Kidney (tissue), 14 donors: ENCODE measurements around the gene CMTM3. TPM values are rescaled to one million over a fixed set of nuclear protein-coding genes. Genes with fewer than 3 reads are reported as not detected.

ENCODE experiments used
- DNase-seq, 5 donors: peaks; one replicate each; pipeline ENCODE4 v3.0.0-alpha.2; 2013 to 2020
- FAIRE-seq: peaks from 2 replicates; lab custom pipeline; 2012; peaks lifted over from hg19 to GRCh38; lab: Jason Lieb, UNC
- H3K27ac ChIP-seq, 2 donors: one replicate each; pipeline ENCODE4 v1.7.0; 2013; ENCODE audit warnings: low read depth in 2 of 2, low read length in 2 of 2, inconsistent platforms in 1 of 2
- H3K27me3 ChIP-seq: one replicate; pipeline ENCODE4 v1.7.1; 2013; ENCODE audit warnings: low read length, inconsistent platforms; ENCODE audit not compliant: control insufficient read depth, insufficient read depth
- H3K36me3 ChIP-seq, 3 donors: one replicate each; pipeline versions ENCODE4 v1.7.0 to v1.7.1; 2013; ENCODE audit warnings: low read length in 3 of 3, control low read depth in 1 of 3, inconsistent platforms in 1 of 3; ENCODE audit not compliant: insufficient read depth in 3 of 3, control insufficient read depth in 2 of 3
- H3K4me1 ChIP-seq, 3 donors: one replicate each; pipeline versions ENCODE4 v1.7.0 to v1.7.1; 2013; ENCODE audit warnings: low read length in 3 of 3, inconsistent platforms in 1 of 3, low read depth in 1 of 3; ENCODE audit not compliant: control insufficient read depth in 2 of 3, insufficient read depth in 2 of 3
- H3K4me3 ChIP-seq, 3 donors: one replicate each; pipeline versions ENCODE4 v1.7.0 to v1.8.1; 2013; ENCODE audit warnings: low read length in 3 of 3, control low read depth in 1 of 3, inconsistent platforms in 1 of 3
- H3K9ac ChIP-seq, 3 donors: one replicate each; pipeline versions ENCODE4 v1.7.0 to v1.7.1; 2013; ENCODE audit warnings: low read length in 3 of 3, control low read depth in 1 of 3, inconsistent platforms in 1 of 3
- H3K9me3 ChIP-seq, 3 donors: one replicate each; pipeline versions ENCODE4 v1.7.0 to v1.7.1; 2013; ENCODE audit warnings: low read length in 3 of 3, control low read depth in 1 of 3, inconsistent platforms in 1 of 3; ENCODE audit not compliant: control insufficient read depth in 2 of 3, insufficient read depth in 1 of 3
- CTCF ChIP-seq: IDR thresholded peaks from 3 replicates; pipeline ENCODE4 v1.5.1; 2012; ENCODE audit warnings: mild to moderate bottlenecking, moderate library complexity, borderline replicate concordance; ENCODE audit not compliant: insufficient read depth; ENCODE audit errors: extremely low read depth
- intact Hi-C: fragments of 100-400 bp; cut with DNase I; formaldehyde crosslinking; loops from one replicate; pipeline ENCODE4 v1.11.1; 2022
- polyA plus RNA-seq: library from polyadenylated mRNA; stranded (reverse); fragments of 350-450 nt; fragmentation: Illumina TruSeq; extraction: RNeasy Lipid Tissue Mini Kit (QIAGEN cat#74804); gene quantifications from one replicate; pipeline ENCODE4 v1.2.3, GENCODE V29; 2014; ENCODE audit warnings: low read depth, low replicate concordance; ENCODE audit not compliant: insufficient read depth
- total RNA-seq: library from RNA; stranded (reverse); fragmentation: NEBNext Ultra II Directional; extraction: Animal tissue kit (Norgen Biotek cat#: 25700); gene quantifications from one replicate; pipeline ENCODE4 v1.2.1, GENCODE V29; 2021
- donor health status: control.
- donor health status: control.
- donor health status: control.
- donor health status: control.
- donor health status: control.
- donor health status: DM: yes; HTN: yes; CAD: no.
- donor health status: Normal renal cell carcinoma (clear cell type).

The CMTM3 gene
- total and polyA plus RNA-seq, 2 donors from 2014 or later = 13.8 to 22.9 TPM

DNA sequence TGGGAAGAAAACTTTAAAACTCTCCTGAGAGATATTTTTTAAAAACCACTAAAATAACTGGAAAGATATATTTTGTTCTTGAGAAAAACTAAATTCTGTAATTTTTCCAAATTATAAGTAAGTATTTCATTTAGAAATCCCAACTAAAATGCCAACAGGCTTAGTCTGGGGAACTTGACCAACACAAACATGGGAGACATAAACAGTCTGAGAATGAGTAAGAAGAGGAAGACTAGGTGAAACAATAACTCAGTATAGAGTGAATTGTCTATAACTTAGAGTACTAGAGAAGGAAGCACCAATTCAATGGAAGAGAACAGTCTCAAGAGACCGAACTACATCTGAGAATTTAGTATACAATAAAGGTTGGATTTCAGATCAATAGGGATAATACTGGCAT is 35.4 kb upstream of the CMTM3 start:
- H3K36me3 ChIP-seq = peaks cover 0 to 3% (median 0%) of the 10 kb centered on the region in 3 donors
- H3K27me3 ChIP-seq = no peaks in the 10 kb centered on the region
- H3K4me3 ChIP-seq = no peak overlapping the region
- H3K9me3 ChIP-seq = no peaks in the 10 kb centered on the region
- DNase-seq (no peak), FAIRE-seq (peak; percentile 66)
- H3K27ac ChIP-seq = no peak overlapping the region
- no peaks in the 10 kb centered on the region for H3K4me1 ChIP-seq
- intact Hi-C loops = no loop called here
- no peak overlapping the region for H3K9ac ChIP-seq
- no peak for TF ChIP-seq CTCF

- Histone ChIP-seq H3K36me3 (peaks cover 0 to under 1% (median 0%) of the 10 kb centered on the region in 3 donors), H3K9me3 (no peaks in the 10 kb centered on the region), H3K27me3 (no peaks in the 10 kb centered on the region), H3K27ac (no peak overlapping the region), H3K4me3 (no peak overlapping the region), H3K4me1 (no peaks in the 10 kb centered on the region), H3K9ac (no peak overlapping the region)
- TF ChIP-seq CTCF = no peak
- no peak for DNase-seq
- intact Hi-C loops = no loop called here
- FAIRE-seq = no peak
These were observed 34.6 kb upstream of the CMTM3 start for GRCh38 chr16:66569827-66570405.

DNA sequence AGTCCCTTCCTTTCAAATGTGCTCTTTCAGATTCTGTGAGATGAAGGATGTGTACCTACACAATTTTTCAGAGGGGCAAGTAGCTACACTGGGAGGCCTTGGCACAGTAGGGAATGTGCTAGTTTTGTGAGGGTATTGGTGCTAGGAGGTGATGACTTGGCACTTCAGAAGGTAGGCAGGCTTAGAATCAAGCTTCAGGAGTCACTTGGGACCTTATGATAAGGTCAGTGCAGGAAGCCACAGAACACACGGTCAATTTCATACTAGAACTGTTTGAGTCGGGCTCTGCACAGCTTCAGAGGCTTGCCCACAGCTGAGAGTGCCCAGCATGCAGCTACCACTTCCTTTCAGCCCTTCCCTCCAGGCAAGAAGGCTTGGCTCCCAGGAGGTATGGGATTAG is 32.1 kb upstream of the CMTM3 start:
- H3K36me3 ChIP-seq = no peaks in the 10 kb centered on the region
- no peak overlapping the region for H3K4me3 ChIP-seq
- H3K4me1 ChIP-seq = no peaks in the 10 kb centered on the region
- no peaks in the 10 kb centered on the region for H3K9me3 ChIP-seq
- no peaks in the 10 kb centered on the region for H3K27me3 ChIP-seq
- no peak overlapping the region for H3K9ac ChIP-seq
- intact Hi-C loops = no loop called here
- FAIRE-seq = no peak
- DNase-seq = no peak
- H3K27ac ChIP-seq = no peak overlapping the region
- no peak for TF ChIP-seq CTCF

GRCh38 chr16:66574081-66574480 is 30.4 kb upstream of the CMTM3 start:
- intact Hi-C loops = no loop called here
- Histone ChIP-seq H3K4me3 (no peak overlapping the region), H3K27ac (no peak overlapping the region), H3K36me3 (no peaks in the 10 kb centered on the region), H3K9me3 (no peaks in the 10 kb centered on the region), H3K4me1 (no peaks in the 10 kb centered on the region), H3K9ac (no peak overlapping the region), H3K27me3 (peaks cover 2% of the 10 kb centered on the region)
- no peak for DNase-seq
- FAIRE-seq = no peak
- TF ChIP-seq CTCF = no peak
